ENCODE results near the gene TDRD9.

Gene TDRD9

DNA sequence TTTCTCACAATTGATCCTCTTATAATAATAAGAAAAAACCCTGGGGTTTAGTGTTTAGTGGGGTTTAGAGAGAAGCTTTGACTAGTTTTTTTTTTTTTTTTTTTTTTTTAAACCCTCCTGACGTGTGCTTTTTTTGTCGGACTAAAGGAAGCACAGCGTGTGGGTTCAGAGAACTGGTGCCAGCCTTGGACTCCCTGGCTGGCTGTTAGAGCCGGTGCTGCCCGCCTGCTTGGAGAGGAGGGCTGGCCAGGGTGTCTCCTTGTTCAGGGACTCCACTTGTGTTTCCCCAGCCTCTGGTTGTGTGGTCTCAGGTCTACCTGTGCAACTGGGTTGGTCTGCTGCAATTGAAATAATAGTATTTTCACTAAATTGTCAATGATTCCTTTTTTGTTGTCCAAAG is 103.1 kb downstream of the TDRD9 start:
- no peak for DNase-seq (ENCODE audit: low spot score)

GRCh38 chr14:104034976-104035699 is 106.9 kb downstream of the TDRD9 start:
- DNase-seq (ENCODE audit: low spot score), result no peak

DNA sequence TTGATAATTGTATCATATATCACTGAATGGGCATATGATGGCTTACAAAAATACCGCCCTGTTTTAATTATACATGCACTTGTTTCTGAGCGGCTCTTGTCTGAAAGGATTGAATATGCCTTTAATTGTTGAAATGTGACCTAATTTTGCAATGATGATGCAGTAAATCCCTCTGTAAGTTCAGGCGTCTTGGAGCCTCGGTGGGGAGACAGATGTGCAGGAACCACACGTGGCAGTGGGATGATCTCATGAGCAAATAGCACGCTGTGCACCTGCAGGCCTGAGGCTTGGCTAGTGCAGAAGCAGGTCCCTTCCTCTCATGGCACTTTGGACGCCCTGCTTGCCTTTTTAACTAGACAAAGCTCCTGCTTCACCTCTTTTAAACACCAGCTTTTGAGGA is 108.0 kb downstream of the TDRD9 start:
- no peak for DNase-seq (ENCODE audit: low spot score)

DNA sequence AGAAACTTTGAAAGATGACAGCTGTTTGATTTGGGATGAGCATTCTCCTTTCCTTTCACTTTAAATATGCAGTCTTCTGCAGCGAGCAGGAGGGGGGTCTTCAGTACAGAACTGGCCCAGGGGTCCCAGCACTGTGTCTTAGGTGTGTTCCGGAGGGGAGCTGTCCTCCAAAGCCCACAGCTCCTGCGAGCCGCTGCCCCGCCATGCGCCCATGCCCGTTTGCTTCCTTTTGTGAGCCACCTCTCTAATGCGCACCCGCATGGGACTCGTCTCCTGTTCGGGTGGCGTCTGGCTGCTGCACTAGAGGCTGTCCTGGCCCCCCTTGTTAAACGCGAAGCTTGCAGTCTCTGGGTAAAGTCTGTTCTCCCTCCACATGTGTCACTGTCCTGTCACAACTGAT is 108.8 kb downstream of the TDRD9 start:
- DNase-seq (ENCODE audit: low spot score), result no peak

- no peak for DNase-seq (ENCODE audit: low spot score)
Measured at GRCh38 chr14:104037903-104038302, 109.6 kb downstream of the TDRD9 start.

GRCh38 chr14:104039214-104039613 is 111.0 kb downstream of the TDRD9 start:
- no peak for DNase-seq (ENCODE audit: low spot score)

DNA sequence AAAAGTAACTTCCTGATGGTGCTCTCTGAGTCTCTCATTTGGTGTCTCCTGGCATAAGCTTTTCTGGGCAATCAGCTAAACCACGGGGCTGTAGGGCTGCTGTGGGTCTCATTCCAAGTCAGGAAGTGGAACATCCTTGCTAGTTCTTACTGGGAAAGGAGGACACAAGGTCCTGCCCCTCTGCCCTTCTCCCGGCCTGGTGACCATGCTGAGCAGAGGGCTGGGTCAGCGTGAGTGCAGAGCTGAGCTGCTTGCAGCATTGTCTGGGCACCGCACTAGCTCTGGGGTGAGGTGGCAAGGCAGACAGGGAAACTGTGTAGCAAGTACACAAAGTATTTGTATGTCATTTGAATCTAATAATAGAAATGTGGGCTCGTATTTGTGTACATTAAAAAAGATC is 112.3 kb downstream of the TDRD9 start:
- DNase-seq (ENCODE audit: low spot score), result no peak

DNA sequence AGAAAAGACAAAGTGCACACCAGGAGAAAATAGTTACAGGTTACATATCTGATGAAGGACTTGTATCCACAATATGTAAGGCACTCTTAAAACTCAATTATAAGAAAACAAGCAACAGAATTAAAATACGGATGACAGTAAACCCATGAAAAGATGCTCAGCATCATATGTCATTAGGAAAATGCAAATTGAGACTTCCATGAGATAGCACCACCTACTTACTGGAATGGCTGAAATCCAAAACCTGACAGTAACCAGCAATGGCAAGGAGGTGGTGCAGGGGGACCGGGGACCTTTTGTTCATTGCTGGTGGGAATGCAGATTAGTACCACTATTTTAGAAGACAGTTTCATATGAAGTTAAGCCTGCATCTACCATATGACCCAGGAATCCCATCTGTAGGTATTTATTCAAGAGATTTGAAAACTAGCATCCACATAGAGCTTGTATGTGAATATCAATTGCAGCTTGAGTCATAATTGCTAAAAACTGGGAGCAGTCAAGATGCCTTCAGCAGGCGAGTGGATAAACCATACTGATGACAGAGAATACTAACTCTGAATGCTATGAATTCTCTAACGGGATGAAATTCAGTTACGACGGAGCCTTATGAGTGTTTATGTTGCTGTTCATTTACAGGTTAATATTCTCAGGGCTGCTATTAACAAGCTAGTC is 113.3 kb downstream of the TDRD9 start:
- no peak for DNase-seq (ENCODE audit: low spot score)

DNA sequence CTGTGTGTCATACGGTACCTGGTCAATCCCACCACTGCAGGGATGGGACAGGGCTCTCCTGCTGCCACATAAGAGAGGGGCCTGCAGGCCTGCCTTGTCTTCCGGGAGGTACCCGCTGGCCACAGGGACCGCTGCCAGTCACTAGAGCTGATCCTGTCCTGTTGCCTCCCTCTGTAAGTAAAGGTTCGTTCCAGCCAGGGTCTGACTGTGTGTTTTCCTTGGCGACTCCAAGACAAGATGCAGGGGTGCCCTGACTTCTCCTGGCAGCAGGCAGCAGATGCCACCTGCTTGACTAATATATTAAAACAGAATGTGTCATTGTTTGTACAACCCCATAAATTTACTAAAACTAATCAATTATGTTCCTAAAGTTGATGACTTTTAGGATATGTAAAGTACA is 115.8 kb downstream of the TDRD9 start:
- DNase-seq (ENCODE audit: low spot score), result no peak

- DNase-seq (ENCODE audit: low spot score), result no peak
Measured at GRCh38 chr14:104047761-104048160, 119.5 kb downstream of the TDRD9 start.

- no peak for DNase-seq (ENCODE audit: low spot score)
Measured at GRCh38 chr14:104048758-104049507, 120.7 kb downstream of the TDRD9 start.

DNA sequence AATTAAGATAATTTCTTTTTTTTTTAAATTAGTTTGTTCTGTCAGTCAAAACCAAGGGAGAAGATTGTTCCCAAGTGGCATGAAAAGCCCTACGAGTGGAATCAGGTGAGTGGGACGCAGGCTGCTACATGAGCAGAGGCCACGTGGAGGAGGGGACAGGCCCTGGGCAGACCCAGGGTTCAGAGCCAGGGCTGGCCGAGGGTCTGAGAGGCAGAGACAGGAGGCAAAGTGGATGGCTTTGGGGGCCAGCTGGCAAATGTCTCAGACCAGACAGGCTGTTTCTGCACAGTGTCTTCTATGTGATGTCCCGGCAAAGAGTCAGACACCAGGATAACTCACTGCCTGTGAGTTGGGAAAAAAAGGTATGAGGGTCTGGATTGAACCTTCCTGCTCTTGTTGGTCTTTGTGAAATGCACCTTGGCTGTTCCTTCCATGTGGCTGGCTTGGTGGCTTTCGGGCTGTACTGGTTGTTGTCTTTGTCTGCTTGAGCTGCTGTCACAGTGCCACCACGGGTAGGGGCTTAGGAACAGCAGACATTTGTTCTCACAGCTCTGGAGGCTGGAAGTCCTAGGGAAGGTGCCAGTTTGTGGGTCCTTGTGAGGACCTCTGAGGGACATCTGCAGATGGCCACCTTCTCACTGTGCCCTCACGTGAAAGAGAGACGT is 121.5 kb downstream of the TDRD9 start:
- DNase-seq (ENCODE audit: low spot score), result no peak

- no peak for DNase-seq (ENCODE audit: low spot score)
Measured at GRCh38 chr14:104051092-104051813, 123.0 kb downstream of the TDRD9 start.

GRCh38 chr14:104054222-104054905 is 126.1 kb downstream of the TDRD9 start:
- no peak for DNase-seq (ENCODE audit: low spot score)

- no peak for DNase-seq (ENCODE audit: low spot score)
Measured at GRCh38 chr14:104062281-104062680, 134.0 kb downstream of the TDRD9 start.

GRCh38 chr14:104064003-104064402 is 135.7 kb downstream of the TDRD9 start:
- no peak for DNase-seq (ENCODE audit: low spot score)

- no peak for DNase-seq (ENCODE audit: low spot score)
Measured at GRCh38 chr14:104066279-104066678, 138.0 kb downstream of the TDRD9 start.

DNA sequence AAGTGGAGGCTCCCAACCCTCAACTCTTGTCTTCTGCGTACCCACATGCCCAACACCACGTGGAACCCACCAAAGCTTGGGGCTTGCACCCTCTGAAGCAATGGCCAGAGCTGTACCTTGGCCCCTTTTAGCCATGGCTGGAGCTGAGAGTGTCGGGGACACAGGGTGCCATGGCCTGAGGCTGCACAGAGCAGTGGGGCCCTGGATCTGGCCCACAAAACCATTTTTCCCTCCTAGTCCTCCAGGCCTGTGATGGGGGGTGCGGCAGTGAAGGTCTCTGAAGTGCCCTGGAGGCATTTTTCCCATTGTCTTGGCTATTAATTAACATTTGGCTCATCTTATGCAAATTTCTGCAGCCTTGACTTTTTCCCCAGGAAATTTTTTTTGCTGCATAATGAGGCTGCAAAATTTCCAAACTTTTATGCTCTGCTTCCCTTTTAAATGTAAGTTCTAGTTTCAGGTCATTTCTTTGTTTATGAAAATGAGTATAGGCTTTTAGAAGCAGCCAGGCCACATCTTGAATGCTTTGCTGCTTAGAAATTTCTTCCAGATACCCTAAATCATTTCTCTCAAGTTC is 138.6 kb downstream of the TDRD9 start:
- DNase-seq (ENCODE audit: low spot score), result no peak

DNA sequence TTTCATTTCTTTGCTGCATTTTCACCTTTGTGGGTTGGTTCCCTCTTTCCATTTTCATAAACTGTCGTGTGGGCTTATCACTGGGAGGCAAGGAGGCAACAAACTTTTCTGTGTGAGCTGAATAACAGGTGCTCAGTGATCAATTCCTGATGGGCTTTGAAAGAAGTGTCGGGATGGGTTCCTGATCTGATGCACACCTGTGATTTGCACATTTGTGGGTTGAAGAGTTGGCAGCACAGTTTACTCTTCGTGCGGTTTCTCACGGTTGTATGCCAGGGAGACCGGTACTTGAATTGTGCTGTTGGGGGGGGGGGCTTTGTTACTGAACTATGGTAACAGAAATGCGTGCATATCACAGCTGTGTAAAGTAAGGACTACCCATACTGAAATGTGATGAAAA is 141.3 kb downstream of the TDRD9 start:
- no peak for DNase-seq (ENCODE audit: low spot score)

- DNase-seq (ENCODE audit: low spot score), result no peak
Measured at GRCh38 chr14:104072586-104072985, 144.3 kb downstream of the TDRD9 start.

GRCh38 chr14:104073764-104074163 is 145.5 kb downstream of the TDRD9 start:
- no peak for DNase-seq (ENCODE audit: low spot score)

Measured in CD4-positive, alpha-beta T cell treated with Interleukin-15 for 4 hours (primary cell).